Suprapubic skin (tissue), 3 donors: ENCODE data around the gene PLP2.

ENCODE experiments used
- POLR2AphosphoS5 ChIP-seq, 3 donors: sonication (generic); formaldehyde crosslinking; IDR thresholded peaks; one replicate each; pipeline ENCODE4 v1.6.1; 2017; ENCODE audit warnings: antibody characterized with exemption in 3 of 3
- TF ChIP-seq, protein P1 (sequence below), 2 donors: fragments of 200-600 bp in 1 of 2; fragments of 450-650 bp in 1 of 2; sonication (generic) in 1 of 2; IDR thresholded peaks; one replicate each; pipeline ENCODE4 v1.5.1; 2016 to 2019; ENCODE audit warnings: antibody characterized with exemption in 2 of 2, mild to moderate bottlenecking in 1 of 2, moderate library complexity in 1 of 2

DNA sequence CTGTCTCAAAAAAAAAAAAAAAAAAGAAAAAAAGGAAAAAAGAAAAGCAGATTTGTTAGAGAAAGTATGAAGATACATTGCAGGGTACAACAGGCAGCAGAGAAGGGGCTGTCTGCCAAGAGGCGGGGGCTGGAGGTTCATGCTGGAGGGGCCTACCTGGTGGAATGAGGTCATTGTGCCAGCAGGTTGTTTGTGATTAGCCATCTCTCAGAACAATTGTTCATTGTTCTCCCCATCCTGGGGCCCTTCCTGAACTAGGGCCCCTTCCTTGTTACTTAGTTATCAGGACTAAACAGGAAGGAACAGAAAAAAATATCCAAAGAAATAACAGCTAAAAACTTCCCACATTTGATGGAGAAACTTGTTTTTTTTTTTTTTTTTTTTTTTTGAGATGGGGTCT is 34.2 kb upstream of the PLP2 start:
- TF ChIP-seq POLR2AphosphoS5 (IDR thresholded peaks at IDR 0.05): no peak
- TF ChIP-seq, protein P1, sequence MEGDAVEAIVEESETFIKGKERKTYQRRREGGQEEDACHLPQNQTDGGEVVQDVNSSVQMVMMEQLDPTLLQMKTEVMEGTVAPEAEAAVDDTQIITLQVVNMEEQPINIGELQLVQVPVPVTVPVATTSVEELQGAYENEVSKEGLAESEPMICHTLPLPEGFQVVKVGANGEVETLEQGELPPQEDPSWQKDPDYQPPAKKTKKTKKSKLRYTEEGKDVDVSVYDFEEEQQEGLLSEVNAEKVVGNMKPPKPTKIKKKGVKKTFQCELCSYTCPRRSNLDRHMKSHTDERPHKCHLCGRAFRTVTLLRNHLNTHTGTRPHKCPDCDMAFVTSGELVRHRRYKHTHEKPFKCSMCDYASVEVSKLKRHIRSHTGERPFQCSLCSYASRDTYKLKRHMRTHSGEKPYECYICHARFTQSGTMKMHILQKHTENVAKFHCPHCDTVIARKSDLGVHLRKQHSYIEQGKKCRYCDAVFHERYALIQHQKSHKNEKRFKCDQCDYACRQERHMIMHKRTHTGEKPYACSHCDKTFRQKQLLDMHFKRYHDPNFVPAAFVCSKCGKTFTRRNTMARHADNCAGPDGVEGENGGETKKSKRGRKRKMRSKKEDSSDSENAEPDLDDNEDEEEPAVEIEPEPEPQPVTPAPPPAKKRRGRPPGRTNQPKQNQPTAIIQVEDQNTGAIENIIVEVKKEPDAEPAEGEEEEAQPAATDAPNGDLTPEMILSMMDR (IDR thresholded peaks at IDR 0.05): no peak
